HG03175 (cell line): ENCODE results near the gene DCTPP1.

Experiments
- ATAC-seq: cut with Tn5 transposase; IDR thresholded peaks from one replicate; pipeline ENCODE4 v1.9.1; 2021; ENCODE audit warnings: mild to moderate bottlenecking, moderate library complexity; ENCODE audit not compliant: unreplicated experiment

DCTPP1 gene

DNA sequence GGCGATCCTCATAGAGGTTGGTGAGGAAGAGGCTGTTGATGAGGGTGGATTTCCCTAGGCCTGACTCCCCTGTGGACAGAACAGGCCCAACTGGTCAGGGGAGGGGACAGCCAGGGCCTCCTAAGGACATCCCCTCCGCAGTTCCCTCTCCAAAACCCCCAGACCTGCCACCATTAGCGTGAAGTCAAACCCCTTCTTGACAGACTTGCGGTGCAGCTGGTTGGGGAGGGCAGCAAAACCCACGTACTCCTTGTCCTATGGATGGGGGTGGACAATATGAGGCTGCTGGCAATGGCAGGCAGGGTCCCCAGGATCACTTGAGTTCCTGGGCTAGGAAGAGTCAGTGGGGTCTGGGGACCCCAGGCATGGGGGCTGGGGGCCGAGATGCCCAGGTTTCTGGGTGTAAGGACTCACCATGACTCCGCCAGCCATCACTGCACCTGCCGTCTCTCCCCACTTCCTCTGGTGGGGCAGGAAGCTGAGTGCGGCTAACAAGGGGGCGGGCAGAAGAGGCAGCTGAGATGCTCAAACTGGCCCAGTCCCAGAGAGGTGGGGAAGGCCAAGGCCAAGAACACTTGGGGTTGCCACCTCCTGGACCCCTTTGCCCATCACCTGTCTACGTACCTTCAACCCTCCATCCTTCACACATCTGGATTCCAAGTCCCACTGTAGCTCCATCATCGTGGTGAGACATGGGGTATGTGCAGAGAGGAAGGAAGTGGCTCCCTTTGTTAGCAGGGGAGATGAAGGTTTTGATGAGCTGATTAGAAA, 47.5 kb downstream of the DCTPP1 start, which contains the start of gene SEPTIN1:
SEPTIN1 (minus strand) TSS at position 451 of the 771 bp plus-strand sequence; CDS start at position 432, 19 bp downstream.
- no peak for ATAC-seq

DNA sequence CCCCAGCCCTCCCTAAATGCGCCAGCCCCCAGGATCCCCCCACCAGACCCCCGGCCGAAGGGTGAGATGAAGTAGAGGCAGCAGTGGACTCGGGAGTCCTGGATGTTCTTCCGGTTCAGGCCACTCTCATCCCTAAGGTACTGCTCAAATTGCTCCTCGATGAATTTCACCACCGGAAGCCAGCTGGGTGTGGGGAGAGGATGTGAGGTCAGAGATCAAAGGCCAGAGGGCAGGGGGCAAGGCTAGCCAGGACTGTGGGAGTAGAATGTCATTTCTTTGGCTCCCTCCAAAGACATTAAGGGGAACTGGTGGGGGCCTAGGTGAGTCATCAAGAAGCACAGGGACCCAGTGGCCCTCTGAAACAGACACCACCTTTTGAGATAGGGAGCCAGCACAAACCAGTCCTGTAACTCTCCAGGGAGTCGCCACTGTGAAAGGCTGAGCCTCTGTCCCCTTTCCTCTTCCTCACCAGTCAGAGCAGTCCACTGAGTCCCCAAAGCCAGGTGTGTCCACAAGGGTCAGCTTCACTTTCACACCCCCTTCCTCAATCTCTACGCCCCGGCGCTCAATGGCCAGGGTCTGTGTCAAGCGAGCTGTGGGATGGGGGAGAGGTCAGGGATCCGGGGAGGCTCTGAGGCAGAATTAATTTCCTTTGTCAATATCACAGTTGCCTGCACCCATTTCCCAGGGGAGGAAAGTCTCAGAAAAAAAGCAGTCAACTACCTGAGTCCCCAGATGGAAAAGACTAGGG, 48.4 kb downstream of the DCTPP1 start:
- no peak for ATAC-seq

DNA sequence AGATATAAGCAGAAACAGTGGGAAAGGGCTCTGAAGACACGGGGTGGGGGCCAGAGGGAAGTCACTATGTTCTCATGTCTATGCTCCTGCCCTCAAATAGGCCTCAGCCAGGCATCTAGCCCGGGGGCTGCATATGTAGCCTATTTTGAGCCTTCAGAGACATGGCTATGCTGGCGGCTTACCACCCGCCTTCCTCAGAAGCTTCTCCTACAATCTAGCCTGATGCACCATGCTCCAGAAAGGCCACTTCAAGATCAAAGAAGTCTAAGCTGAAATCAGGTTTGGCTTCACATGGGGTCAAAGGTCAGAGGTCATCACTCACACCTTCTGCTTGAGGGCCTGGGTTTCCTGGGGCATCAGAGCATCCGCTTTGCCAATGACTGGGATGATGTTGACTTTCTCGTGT, 49.0 kb downstream of the DCTPP1 start:
- no peak for ATAC-seq

DNA sequence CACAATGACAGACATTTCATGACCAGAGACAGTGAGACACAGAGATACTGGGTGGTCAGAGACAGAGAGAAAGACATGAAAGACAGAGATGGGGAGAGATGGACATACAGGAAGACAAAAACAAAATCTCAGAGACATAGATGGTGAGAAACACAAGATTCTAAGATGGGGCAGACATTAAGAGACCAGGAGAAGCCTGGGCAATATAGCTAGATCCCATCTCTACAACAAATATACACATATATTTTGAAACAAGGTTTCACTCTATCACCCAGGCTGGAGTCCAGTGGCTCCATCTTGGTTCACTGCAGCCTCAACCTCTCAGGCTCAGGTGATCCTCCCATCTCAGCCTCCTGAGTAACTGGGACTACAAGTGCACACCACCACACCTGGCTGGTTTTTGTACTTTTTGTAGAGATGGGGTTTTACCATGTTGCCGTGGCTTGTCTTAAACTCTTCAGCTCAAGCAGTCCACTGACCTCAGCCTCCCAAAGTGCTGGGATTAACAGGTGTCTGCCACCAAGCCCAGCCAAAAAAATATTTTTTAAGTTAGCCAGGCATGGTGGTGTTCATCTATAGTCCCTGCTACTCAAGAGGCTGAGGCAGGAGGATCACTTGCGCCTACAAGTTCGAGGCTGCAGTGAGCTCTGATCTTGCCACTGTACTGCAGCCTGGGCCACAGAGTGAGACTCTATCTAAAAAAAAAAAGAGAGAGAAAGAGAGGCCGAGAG, 49.6 kb downstream of the DCTPP1 start:
- no peak for ATAC-seq

DNA sequence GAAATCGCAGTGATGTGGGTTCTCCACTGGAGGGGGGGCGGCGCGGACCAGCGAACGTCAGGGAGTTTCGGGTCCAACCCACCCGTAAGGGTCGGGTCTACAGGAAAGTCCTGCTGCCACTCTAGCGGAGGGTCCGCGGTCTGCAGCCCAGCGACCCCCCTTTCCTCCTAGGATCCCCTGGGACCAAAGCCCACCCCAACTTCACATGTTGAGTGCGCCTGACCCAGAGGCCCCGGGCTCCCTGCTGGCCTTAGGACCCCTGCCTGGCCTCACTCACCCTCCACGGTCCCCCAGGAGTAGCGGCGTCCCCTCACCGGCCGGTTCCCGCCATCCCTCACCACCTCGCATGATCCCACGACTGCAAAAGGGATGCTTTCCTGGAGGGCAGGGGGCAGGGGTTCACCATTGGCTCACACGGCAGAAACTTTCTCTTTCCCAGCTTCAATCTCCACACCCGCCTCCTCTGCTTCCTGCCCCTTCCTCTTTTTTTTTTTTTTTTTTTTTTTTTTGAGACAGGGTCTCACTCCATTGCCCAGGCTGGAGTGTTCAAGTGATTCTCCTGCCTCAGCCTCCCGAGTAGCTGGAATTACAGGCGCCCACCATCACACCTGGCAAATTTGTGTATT, 50.6 kb downstream of the DCTPP1 start:
- no peak for ATAC-seq

DNA sequence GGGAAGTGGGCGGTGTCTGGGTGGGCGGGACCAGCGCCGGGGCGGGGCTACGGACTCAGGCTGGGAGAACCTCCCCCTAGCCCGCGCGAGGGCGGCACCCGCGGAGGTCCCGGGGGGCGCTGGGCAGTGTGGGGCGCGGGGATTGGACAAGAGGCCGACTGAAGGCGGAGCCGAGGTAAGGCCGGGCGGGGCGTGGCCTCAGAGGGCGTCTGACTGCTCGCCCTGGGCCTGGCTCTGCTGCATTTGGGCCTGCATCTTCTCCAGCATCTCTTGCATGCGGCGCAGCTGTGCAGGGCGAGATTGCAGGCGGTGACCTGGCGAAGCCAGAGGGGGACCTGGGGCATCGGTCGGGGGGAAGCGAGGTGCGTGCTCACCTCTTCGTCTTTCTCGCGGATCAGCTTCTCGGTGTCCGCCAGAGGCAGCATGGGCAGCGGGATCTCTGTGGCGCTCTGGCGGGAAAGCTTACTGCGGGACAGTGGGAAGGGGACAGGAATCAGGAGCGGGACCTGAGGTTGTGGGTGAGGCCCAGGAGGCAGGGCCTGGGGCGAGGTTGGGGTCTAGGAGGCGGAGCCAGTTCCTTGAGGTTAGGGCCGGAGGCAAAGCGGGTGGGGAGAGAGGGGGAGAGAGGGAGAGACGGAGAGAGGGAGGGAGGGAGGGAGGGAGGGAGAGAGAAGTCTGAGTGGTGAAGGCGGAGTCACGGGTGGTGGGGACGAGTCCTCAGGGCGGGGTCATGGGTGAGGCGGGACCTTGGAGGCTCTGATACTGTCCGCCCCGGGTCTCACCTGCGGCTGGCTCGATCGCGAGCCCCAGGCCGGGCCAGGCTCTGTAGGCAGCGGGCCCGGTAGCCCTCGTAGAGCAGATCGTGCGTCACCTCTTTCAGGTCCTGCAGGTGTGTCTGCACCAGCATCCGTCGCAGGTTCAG, 51.3 kb downstream of the DCTPP1 start:
- ATAC-seq = peak; percentile 88

DNA sequence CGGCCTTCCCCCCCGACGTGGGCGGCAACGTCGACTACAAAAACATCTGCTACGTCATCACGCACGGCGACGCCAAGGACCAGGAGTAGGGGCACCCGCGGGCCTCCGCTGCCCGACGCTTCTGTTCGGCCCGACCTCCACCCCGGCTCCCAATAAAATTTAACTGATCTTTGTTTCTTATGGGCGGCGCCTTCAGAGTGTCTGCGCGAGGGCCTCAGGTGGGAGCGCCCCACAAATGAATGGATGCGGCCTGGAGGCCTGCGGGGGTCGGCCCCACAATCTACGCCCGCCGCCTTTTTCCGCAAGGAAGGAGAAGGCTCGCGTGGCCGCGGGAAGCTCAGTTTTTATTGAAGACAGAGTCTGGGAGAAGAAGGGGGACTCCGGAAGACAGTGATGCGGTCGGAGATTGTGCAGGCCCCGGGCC, 52.0 kb downstream of the DCTPP1 start:
- ATAC-seq = peak; percentile 28

DNA sequence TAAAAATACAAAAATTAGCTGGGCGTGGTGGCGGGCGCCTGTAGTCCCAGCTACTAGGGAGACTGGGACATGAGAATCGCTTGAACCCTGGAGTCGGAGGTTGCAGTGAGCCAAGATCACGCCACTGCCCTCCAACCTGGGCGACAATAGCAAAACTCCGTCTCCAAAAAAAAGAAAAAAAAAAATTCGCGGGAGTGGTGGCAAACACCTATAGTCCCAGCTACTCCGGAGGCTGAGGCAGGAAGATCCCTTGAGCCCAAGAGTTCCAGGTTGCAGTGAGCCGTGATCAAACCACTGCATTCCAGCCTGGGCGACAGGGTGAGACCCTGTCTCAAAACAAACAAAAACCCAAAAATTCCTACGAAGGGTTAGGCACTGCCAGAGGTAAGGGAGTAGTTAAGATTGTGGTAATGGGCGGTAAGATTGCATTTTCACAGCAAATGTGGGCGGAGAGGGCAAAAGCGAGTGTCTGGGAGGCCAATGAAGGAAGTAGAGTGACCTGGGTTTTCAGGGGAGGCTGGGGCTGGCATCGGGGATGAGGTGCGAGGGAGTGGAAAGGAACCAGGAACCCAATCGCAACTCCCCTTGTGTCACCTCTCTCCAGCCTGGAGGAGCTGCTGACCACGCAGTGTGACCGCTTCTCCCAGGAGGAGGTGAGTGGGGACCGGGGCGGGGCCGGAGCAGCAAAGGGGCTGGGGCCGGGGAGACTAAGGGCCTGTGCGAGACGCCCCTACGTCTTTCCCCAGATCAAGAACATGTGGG, 52.6 kb downstream of the DCTPP1 start:
- ATAC-seq = no peak

DNA sequence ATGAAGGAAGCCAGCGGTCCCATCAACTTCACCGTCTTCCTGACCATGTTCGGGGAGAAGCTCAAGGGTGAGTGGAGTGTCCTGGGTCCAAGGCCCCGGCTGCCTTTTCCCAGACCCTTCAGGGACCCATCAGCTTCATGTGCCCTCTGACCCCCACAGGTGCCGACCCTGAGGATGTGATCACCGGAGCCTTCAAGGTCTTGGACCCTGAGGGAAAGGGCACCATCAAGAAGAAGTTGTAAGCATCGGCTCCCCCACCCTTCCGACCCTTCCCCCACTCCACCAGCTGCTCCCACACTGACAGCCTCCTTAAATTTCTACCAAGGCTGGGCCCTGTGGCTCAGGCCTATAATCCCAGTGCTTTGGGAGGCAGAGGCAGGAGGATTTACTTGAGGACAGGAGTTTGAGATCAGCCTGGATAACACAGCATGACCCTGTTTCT, 53.3 kb downstream of the DCTPP1 start:
- ATAC-seq = no peak

DNA sequence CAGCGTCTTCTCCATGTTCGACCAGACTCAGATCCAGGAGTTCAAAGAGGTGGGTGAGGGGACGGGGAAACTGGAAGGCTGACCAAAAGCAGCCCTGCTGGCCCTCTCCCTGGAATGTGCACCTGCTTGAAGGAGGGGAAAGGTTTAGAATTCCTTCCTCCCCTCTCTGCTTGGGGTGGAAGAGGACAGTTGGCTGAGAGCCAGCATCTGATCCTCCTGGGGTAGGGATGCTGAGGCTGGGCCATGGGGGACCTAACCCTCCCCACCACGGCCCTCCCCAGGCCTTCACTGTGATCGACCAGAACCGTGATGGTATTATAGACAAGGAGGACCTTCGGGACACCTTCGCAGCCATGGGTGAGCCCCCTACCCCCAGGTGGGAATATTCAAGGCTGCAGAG, 54.0 kb downstream of the DCTPP1 start:
- no peak for ATAC-seq

DNA sequence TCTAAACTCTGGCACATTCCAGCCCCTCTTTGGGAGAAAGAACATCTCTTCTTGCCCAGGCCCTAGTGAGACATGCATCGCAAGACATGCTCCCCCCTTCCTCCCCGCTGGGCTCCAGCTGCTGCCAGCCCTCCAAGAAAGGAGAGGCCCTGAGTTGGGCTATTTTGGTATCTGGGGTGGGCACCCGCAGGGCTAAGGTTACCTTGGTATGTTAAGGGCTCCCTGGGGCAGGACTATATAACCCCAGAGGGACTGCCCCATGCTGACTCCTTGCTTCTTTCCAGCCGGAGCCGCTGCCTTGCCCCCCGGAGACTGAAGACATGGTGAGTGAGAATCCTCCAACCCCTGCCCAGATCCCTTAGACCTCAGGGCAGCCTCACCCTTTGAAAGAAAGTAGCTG, 55.3 kb downstream of the DCTPP1 start, which contains the start of gene MYL11:
MYL11 (plus strand) TSS at position 265 of the 400 bp plus-strand sequence; CDS start at position 321, 56 bp downstream.
- ATAC-seq = no peak
